ENCODE measurements around the gene GCM1. TPM values are rescaled to one million over a fixed set of nuclear protein-coding genes. Genes with fewer than 3 reads are reported as not detected.

GCM1 gene
- total RNA-seq, 1 experiment from 2014 or later, result 0.38 TPM

- TF ChIP-seq CTCF (IDR thresholded peaks at IDR 0.05; ENCODE audit: unreplicated experiment), result no peak
- peaks cover 17% of the 10 kb centered on the region for H3K36me3 Mint-ChIP-seq (ENCODE audit: insufficient read depth, unreplicated experiment)
- no TSS peak for BruUV-seq (replicated peaks)
- no peaks in the 10 kb centered on the region for H3K9me3 Mint-ChIP-seq (ENCODE audit: low read depth, unreplicated experiment)
- H3K27me3 Mint-ChIP-seq (ENCODE audit: unreplicated experiment), result no peaks in the 10 kb centered on the region
- CTCF ChIA-PET, result interaction anchor here (0.7 kb wide), 1 partner anchor 386 kb away, joined by 3 read pairs; no protein-coding TSS in a partner anchor
- H3K27ac Mint-ChIP-seq (ENCODE audit: unreplicated experiment), result no peak overlapping the region
- H3K4me1 Mint-ChIP-seq (ENCODE audit: low read depth, unreplicated experiment), result no peaks in the 10 kb centered on the region
- no peak overlapping the region for H3K4me3 Mint-ChIP-seq (ENCODE audit: low read depth, unreplicated experiment)
- DNase-seq, result no peak
- intact Hi-C loops (cut with micrococcal nuclease; ENCODE audit: unreplicated experiment), result no loop called here
Measured at GRCh38 chr6:53080813-53081212, 67.8 kb downstream of the GCM1 start.

Other genes with a start within 250 kb of the GCM1 start
- gene GSTA3, start 239.1 kb downstream of the GCM1 start, total RNA-seq (2022), result not detected in 2 replicates
- gene GSTA4, start 153.6 kb downstream of the GCM1 start, total RNA-seq (2022), result 0.38 TPM in 1 of 2 replicates, not detected in the other
- gene CILK1, start 87.0 kb downstream of the GCM1 start, total RNA-seq (2022), result 4.1 and 4.7 TPM in 2 replicates
- gene FBXO9, start 83.4 kb downstream of the GCM1 start, total RNA-seq (2022), result 91.2 and 94.5 TPM in 2 replicates
- 95.7 and 114 TPM in 2 replicates for gene ELOVL5, start 200.1 kb upstream of the GCM1 start, total RNA-seq (2022)